Panc1 (cell line): ENCODE measurements around the gene HOXC9. TPM values are rescaled to one million over a fixed set of nuclear protein-coding genes. Genes with fewer than 3 reads are reported as not detected.

Source experiments
- ATAC-seq: fragments of 200-7000 bp; cut with Tn5 transposase; 2 replicates; pipeline ENCODE4 v1.9.1; 2020; ENCODE audit warnings: mild to moderate bottlenecking, moderate library complexity
- BruUV-seq: library from RNA; stranded (reverse); fragments of 400-500 nt; replicated peaks from 2 replicates; lab custom pipeline; 2021; lab: Mats Ljungman, UMichigan
- CTCF ChIA-PET: fragments of 300-600 bp; sonication (Branson Sonifier 250); formaldehyde crosslinking; loops from one replicate; lab custom pipeline; 2022; ENCODE audit warnings: antibody characterized with exemption; lab: Charles Lee
- POLR2A ChIA-PET: fragments of 300-600 bp; sonication (Branson Sonifier 250); formaldehyde crosslinking; loops from one replicate; lab custom pipeline; 2022; ENCODE audit warnings: antibody characterized with exemption; lab: Charles Lee
- DNase-seq: peaks from one replicate; pipeline ENCODE4 v3.0.0-alpha.2; 2010; ENCODE audit warnings: low read depth, low spot score
- H3K27ac ChIP-seq: 2 replicates; pipeline ENCODE4 v1.5.1; 2011; ENCODE audit warnings: mild to moderate bottlenecking, low read length, inconsistent platforms
- H3K27me3 ChIP-seq: fragments of 200-500 bp; sonication (Bioruptor generic); 2 replicates; pipeline ENCODE4 v1.6.0; 2014; ENCODE audit warnings: low read length, inconsistent platforms; ENCODE audit not compliant: control insufficient read depth, insufficient read depth
- H3K36me3 ChIP-seq: fragments of 200-500 bp; sonication (Bioruptor generic); 2 replicates; pipeline ENCODE4 v1.5.1; 2014; ENCODE audit warnings: inconsistent platforms, mild to moderate bottlenecking, low read length, moderate library complexity; ENCODE audit not compliant: control insufficient read depth, insufficient read depth
- H3K4me1 ChIP-seq: 2 replicates; pipeline ENCODE4 v1.5.1; 2011; ENCODE audit warnings: inconsistent platforms, mild to moderate bottlenecking, low read length, moderate library complexity; ENCODE audit not compliant: control insufficient read depth, insufficient read depth
- H3K4me3 ChIP-seq, 2 experiments: 2 replicates each; pipeline ENCODE4 v1.5.1; 2011 to 2012; ENCODE audit warnings: low read depth in 2 of 2, low read length in 2 of 2, mild to moderate bottlenecking in 2 of 2, inconsistent platforms in 1 of 2, moderate library complexity in 1 of 2
- H3K9me3 ChIP-seq: fragments of 200-500 bp; sonication (Bioruptor generic); 2 replicates; pipeline ENCODE4 v1.5.1; 2014; ENCODE audit warnings: low read depth, mild to moderate bottlenecking, inconsistent platforms, low read length, moderate library complexity; ENCODE audit not compliant: control insufficient read depth, insufficient read depth
- POLR2AphosphoS5 ChIP-seq: IDR thresholded peaks from 2 replicates; pipeline ENCODE4 v1.6.1; 2012; ENCODE audit warnings: mild to moderate bottlenecking, low read depth, low read length, moderate library complexity
- SIN3A ChIP-seq: IDR thresholded peaks from 2 replicates; pipeline ENCODE4 v1.6.1; 2012; ENCODE audit warnings: low read depth, mild to moderate bottlenecking, low read length, moderate library complexity, borderline replicate concordance; ENCODE audit not compliant: insufficient read depth
- TCF7L2 ChIP-seq: IDR thresholded peaks from 2 replicates; pipeline ENCODE4 v1.6.1; 2011; ENCODE audit warnings: mild to moderate bottlenecking, low read depth, low read length, inconsistent platforms
- in situ Hi-C: cut with HindIII; loops from 2 replicates; pipeline ENCODE4 v1.10.0; 2016; ENCODE audit warnings: low sequenced_read_pairs, low pct_unique_long_range_greater_than_20kb
- intact Hi-C: fragments of 100-400 bp; cut with micrococcal nuclease; formaldehyde crosslinking; loops from one replicate; pipeline ENCODE4 v1.10.0; 2022; ENCODE audit not compliant: unreplicated experiment
- total RNA-seq: library from RNA; stranded (reverse); gene quantifications from one replicate; pipeline ENCODE4 v1.2.1, GENCODE V29; 2021; ENCODE audit not compliant: unreplicated experiment
- TF ChIP-seq, protein P1 (sequence below): fragments of 450-650 bp; IDR thresholded peaks from 2 replicates; pipeline ENCODE4 v1.5.1; 2017; ENCODE audit warnings: mild to moderate bottlenecking
- TF ChIP-seq, protein P2 (sequence below), 2 experiments: IDR thresholded peaks; 2 replicates each; pipeline ENCODE4 v1.6.1; 2011 to 2012; ENCODE audit warnings: low read depth in 2 of 2, control low read depth in 1 of 2, low read length in 1 of 2, mild to moderate bottlenecking in 1 of 2, moderate library complexity in 1 of 2; ENCODE audit not compliant: insufficient read depth in 1 of 2

Gene HOXC9
- total RNA-seq, 1 experiment from 2014 or later = 37.2 TPM

DNA sequence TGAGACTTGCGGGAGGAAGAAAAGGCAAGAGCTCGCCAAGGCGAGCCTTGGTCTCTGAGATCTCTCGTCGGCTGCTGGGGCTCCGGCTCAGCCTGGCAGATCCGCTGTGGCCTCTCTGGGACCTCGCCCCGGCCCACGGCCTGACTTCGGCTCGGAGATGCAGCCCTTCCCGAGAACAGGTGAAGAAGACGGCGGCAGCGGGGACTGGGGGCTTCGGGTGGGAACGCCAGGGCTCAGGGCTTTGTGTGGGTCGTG lies 6.0 kb upstream of the HOXC9 start:
- no peak for TF ChIP-seq POLR2AphosphoS5
- TF ChIP-seq SIN3A = peak; percentile 34; the same call in 1 of the 2 replicates
- TF ChIP-seq, protein P1, sequence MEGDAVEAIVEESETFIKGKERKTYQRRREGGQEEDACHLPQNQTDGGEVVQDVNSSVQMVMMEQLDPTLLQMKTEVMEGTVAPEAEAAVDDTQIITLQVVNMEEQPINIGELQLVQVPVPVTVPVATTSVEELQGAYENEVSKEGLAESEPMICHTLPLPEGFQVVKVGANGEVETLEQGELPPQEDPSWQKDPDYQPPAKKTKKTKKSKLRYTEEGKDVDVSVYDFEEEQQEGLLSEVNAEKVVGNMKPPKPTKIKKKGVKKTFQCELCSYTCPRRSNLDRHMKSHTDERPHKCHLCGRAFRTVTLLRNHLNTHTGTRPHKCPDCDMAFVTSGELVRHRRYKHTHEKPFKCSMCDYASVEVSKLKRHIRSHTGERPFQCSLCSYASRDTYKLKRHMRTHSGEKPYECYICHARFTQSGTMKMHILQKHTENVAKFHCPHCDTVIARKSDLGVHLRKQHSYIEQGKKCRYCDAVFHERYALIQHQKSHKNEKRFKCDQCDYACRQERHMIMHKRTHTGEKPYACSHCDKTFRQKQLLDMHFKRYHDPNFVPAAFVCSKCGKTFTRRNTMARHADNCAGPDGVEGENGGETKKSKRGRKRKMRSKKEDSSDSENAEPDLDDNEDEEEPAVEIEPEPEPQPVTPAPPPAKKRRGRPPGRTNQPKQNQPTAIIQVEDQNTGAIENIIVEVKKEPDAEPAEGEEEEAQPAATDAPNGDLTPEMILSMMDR = no peak
- POLR2A ChIA-PET = interaction anchor here (0.6 kb wide), 1 partner anchor 11 kb away, joined by 5 read pairs; no protein-coding TSS in a partner anchor
- peak overlapping the region; percentile 99 for H3K27ac ChIP-seq
- ATAC-seq (no peak), DNase-seq (no peak)
- CTCF ChIA-PET = no interaction called here
- intact Hi-C loops (loop anchor here (10.0 kb wide), 1 partner anchor 609 kb away; the partner anchor contains the start of gene SP1), in situ Hi-C loops (no loop called here)
- H3K4me1 ChIP-seq = peaks cover 12% of the 10 kb centered on the region
- H3K9me3 ChIP-seq = no peaks in the 10 kb centered on the region
- peak overlapping the region; percentile 66 to 67 for H3K4me3 ChIP-seq
- no peaks in the 10 kb centered on the region for H3K27me3 ChIP-seq
- no peaks in the 10 kb centered on the region; the same call in 1 of the 2 replicates for H3K36me3 ChIP-seq
- BruUV-seq = no TSS peak

DNA sequence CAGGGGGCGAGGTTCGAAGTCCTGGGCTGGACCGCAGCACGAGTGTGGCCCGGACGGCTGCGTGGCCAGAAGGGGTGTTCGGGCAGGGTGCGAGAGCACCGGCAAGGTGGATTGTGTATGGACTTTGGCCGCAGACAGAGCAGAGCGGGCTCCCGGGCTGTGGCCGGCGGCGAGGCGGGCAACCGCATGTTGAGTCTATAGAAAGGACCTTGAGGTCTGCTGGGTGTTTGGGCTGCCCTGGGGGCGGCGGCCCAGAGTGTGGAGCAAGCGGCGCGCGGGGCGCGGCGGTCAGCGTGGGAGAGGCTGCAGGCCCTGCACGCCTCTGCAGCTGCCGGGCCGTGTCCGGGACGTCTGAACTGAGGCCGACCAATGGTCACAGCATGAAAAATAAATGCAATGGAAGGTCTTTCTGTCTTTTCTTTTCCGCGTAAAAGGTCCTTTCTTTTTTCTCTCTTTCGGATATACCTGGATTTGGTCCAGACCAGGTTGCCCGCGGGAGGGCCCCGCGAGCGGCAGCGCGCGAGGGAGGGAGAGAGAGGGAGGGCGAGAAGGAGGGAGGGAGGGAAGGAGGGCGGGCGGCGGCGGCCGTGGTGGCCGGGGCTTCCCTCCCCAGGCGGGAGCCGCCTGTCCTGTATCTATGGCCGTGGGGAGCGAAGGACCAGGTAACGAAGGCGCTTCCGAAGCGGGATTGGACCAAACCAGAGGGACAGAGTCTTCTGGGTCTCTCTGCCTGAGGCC lies 5.5 kb upstream of the HOXC9 start:
- DNase-seq = no peak
- TF ChIP-seq, protein P1 = no peak
- peak; percentile 25; the same call in 1 of the 2 replicates for TF ChIP-seq SIN3A
- ATAC-seq = peak; percentile 13
- ChIA-PET CTCF (no interaction called here), POLR2A (interaction anchor here (0.6 to 1.4 kb wide), 2 partner anchors 9 to 12 kb away, joined by 5 to 16 read pairs; partner anchors contain the start of gene HOXC10)
- Histone ChIP-seq H3K4me3 (peak overlapping the region; percentile 66 to 67), H3K27ac (peak overlapping the region; percentile 99), H3K4me1 (peaks cover 11% of the 10 kb centered on the region), H3K9me3 (no peaks in the 10 kb centered on the region), H3K27me3 (no peaks in the 10 kb centered on the region), H3K36me3 (no peaks in the 10 kb centered on the region; the same call in 1 of the 2 replicates)
- intact Hi-C loops (loop anchor here (10.0 kb wide), 1 partner anchor 610 kb away; the partner anchor contains the start of gene SP1), in situ Hi-C loops (no loop called here)
- TSS peak; percentile 8 for BruUV-seq

DNA sequence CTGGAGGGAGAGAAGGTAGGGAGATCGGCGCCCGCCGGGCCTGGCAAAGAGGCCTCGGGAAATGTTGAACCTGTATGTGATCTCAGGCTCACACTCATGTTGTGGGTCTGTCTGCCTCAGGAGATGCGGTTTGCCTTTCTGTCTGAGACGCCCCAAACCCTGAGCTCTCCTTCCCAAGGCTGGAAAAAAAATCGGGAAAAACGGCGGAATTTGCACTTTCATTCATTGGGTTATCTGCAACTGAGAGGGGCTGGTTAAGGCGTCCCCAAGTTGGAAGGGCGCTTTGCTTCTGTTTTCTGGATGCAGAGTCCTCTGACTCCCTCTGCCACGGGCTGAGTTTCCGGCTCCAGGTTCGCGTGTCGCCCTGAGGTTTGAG lies 5.0 kb upstream of the HOXC9 start:
- Histone ChIP-seq H3K36me3 (no peaks in the 10 kb centered on the region; the same call in 1 of the 2 replicates), H3K9me3 (no peaks in the 10 kb centered on the region), H3K27me3 (no peaks in the 10 kb centered on the region), H3K27ac (peak overlapping the region; percentile 99), H3K4me3 (peak overlapping the region; percentile 66 to 67), H3K4me1 (peaks cover 11% of the 10 kb centered on the region)
- intact Hi-C loops = loop anchor here (10.0 kb wide), 1 partner anchor 610 kb away; the partner anchor contains the start of gene SP1
- ChIA-PET POLR2A (interaction anchor here (1.4 kb wide), 1 partner anchor 10 kb away, joined by 16 read pairs; the partner anchor contains the start of gene HOXC10), CTCF (interaction anchor here (0.5 kb wide), 1 partner anchor 12 kb away, joined by 7 read pairs; no protein-coding TSS in a partner anchor)
- DNase-seq (no peak), ATAC-seq (peak; percentile 3; the same call in 1 of the 2 replicates)
- BruUV-seq = TSS peak; percentile 83
- in situ Hi-C loops = no loop called here
- TF ChIP-seq, protein P1 = no peak
- no peak for TF ChIP-seq POLR2AphosphoS5
- TF ChIP-seq, protein P2, sequence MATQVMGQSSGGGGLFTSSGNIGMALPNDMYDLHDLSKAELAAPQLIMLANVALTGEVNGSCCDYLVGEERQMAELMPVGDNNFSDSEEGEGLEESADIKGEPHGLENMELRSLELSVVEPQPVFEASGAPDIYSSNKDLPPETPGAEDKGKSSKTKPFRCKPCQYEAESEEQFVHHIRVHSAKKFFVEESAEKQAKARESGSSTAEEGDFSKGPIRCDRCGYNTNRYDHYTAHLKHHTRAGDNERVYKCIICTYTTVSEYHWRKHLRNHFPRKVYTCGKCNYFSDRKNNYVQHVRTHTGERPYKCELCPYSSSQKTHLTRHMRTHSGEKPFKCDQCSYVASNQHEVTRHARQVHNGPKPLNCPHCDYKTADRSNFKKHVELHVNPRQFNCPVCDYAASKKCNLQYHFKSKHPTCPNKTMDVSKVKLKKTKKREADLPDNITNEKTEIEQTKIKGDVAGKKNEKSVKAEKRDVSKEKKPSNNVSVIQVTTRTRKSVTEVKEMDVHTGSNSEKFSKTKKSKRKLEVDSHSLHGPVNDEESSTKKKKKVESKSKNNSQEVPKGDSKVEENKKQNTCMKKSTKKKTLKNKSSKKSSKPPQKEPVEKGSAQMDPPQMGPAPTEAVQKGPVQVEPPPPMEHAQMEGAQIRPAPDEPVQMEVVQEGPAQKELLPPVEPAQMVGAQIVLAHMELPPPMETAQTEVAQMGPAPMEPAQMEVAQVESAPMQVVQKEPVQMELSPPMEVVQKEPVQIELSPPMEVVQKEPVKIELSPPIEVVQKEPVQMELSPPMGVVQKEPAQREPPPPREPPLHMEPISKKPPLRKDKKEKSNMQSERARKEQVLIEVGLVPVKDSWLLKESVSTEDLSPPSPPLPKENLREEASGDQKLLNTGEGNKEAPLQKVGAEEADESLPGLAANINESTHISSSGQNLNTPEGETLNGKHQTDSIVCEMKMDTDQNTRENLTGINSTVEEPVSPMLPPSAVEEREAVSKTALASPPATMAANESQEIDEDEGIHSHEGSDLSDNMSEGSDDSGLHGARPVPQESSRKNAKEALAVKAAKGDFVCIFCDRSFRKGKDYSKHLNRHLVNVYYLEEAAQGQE (IDR thresholded peaks at IDR 0.05; ENCODE audit: insufficient read depth in 1 of 2, low read depth in 2 of 2, low read length in 1 of 2) = no peak
- no peak for TF ChIP-seq SIN3A
- TF ChIP-seq TCF7L2 = no peak
